GM12878 (cell line): ENCODE results near the gene RAD51B. TPM values are rescaled to one million over a fixed set of nuclear protein-coding genes. Genes with fewer than 3 reads are reported as not detected.

Source experiments
- ATAC-seq: fragments of 200-7000 bp; cut with Tn5 transposase; 3 replicates; pipeline ENCODE4 v1.9.1; 2020; ENCODE audit warnings: mild to moderate bottlenecking, moderate library complexity
- BruUV-seq: library from RNA; stranded (reverse); fragments of 400-500 nt; replicated peaks from 2 replicates; lab custom pipeline; 2021; lab: Mats Ljungman, UMichigan
- CTCF ChIA-PET: fragments of 300-600 bp; sonication (Branson Sonifier 250); formaldehyde crosslinking; extraction: SDS; loops from one replicate; lab custom pipeline; 2021; ENCODE audit warnings: inconsistent platforms; lab: Yijun Ruan, JAX
- POLR2A ChIA-PET: fragments of 350-600 bp; formaldehyde crosslinking; extraction: SDS; loops from one replicate; lab custom pipeline; 2021; ENCODE audit warnings: inconsistent platforms; lab: Charles Lee
- RAD21 ChIA-PET: fragments of 300-600 bp; sonication (Branson Sonifier 250); formaldehyde crosslinking; loops from one replicate; lab custom pipeline; 2023; ENCODE audit warnings: antibody characterized with exemption; ENCODE audit not compliant: unreplicated experiment; lab: Charles Lee
- SMC1A ChIA-PET: fragments of 300-600 bp; sonication (Branson Sonifier 250); formaldehyde crosslinking; loops from one replicate; lab custom pipeline; 2023; ENCODE audit not compliant: unreplicated experiment, uncharacterized antibody; lab: Charles Lee
- DNase-seq: peaks from one replicate; pipeline ENCODE4 v3.0.0-alpha.2; 2011; ENCODE audit warnings: low read depth, low spot score
- FAIRE-seq: peaks from 3 replicates; lab custom pipeline; 2011; peaks lifted over from hg19 to GRCh38; lab: Jason Lieb, UNC
- H2AFZ ChIP-seq: 2 replicates; pipeline ENCODE4 v1.6.0; 2011; ENCODE audit warnings: low read depth, low read length, control low read depth; ENCODE audit not compliant: control insufficient read depth
- H3K27ac ChIP-seq: 2 replicates; pipeline ENCODE4 v1.5.1; 2011; ENCODE audit warnings: control low read depth; ENCODE audit not compliant: control insufficient read depth, insufficient read depth
- H3K27me3 ChIP-seq, 2 experiments: replicated peaks in 1 of 2; 2 replicates each; pipeline versions ENCODE4 v1.6.0 to v1.6.1; 2011; ENCODE audit warnings: low read length in 1 of 2; ENCODE audit not compliant: control insufficient read depth in 2 of 2, insufficient read depth in 2 of 2
- H3K36me3 ChIP-seq, 2 experiments: 2 replicates each; pipeline ENCODE4 v1.5.1; 2011; ENCODE audit warnings: low read length in 1 of 2; ENCODE audit not compliant: control insufficient read depth in 2 of 2, insufficient read depth in 2 of 2
- H3K4me1 ChIP-seq: 2 replicates; pipeline ENCODE4 v1.6.1; 2011; ENCODE audit warnings: mild to moderate bottlenecking, low read length, moderate library complexity, mixed read lengths; ENCODE audit not compliant: control insufficient read depth, insufficient read depth
- H3K4me2 ChIP-seq: 2 replicates; pipeline ENCODE4 v1.6.0; 2011; ENCODE audit warnings: control low read depth; ENCODE audit not compliant: control insufficient read depth, insufficient read depth
- H3K4me3 ChIP-seq: fragments of 200-600 bp; sonication (generic); 2 replicates; pipeline ENCODE4 v1.5.1; 2016
- H3K79me2 ChIP-seq: 2 replicates; pipeline ENCODE4 v1.6.0; 2011; ENCODE audit warnings: low read length; ENCODE audit not compliant: control insufficient read depth, insufficient read depth
- H3K9ac ChIP-seq: 2 replicates; pipeline ENCODE4 v1.8.0; 2011; ENCODE audit warnings: low read length, control low read depth, mixed read lengths; ENCODE audit not compliant: control insufficient read depth, insufficient read depth
- H3K9me3 ChIP-seq: replicated peaks from 3 replicates; pipeline ENCODE4 v1.5.1; 2011; ENCODE audit warnings: mild to moderate bottlenecking, low read length; ENCODE audit not compliant: control insufficient read depth, insufficient read depth
- H4K20me1 ChIP-seq: 2 replicates; pipeline ENCODE4 v1.6.0; 2011; ENCODE audit not compliant: control insufficient read depth, insufficient read depth
- ATF3 ChIP-seq: IDR thresholded peaks from 2 replicates; pipeline ENCODE4 v1.6.1; 2011; ENCODE audit warnings: low read depth, mild to moderate bottlenecking, low read length, moderate library complexity, borderline replicate concordance; ENCODE audit errors: extremely low read depth
- CBX3 ChIP-seq: fragments of 200-600 bp; sonication (generic); IDR thresholded peaks from 2 replicates; pipeline ENCODE4 v1.6.1; 2016; ENCODE audit warnings: low read depth, borderline replicate concordance
- CEBPZ ChIP-seq: fragments of 150-350 bp; IDR thresholded peaks from 2 replicates; pipeline ENCODE4 v1.6.1; 2016; ENCODE audit warnings: low read depth, low read length
- IRF3 ChIP-seq: fragments of 450-650 bp; IDR thresholded peaks from 2 replicates; pipeline ENCODE4 v1.6.1; 2014; ENCODE audit warnings: mild to moderate bottlenecking
- KLF5 ChIP-seq: fragments of 450-650 bp; IDR thresholded peaks from 2 replicates; pipeline ENCODE4 v1.6.1; 2014; ENCODE audit warnings: mild to moderate bottlenecking; ENCODE audit not compliant: partially characterized antibody
- MLLT1 ChIP-seq: fragments of 450-650 bp; IDR thresholded peaks from 2 replicates; pipeline ENCODE4 v1.6.1; 2016; ENCODE audit warnings: mild to moderate bottlenecking
- MYC ChIP-seq: IDR thresholded peaks from 2 replicates; pipeline ENCODE4 v1.6.1; 2011; ENCODE audit warnings: mild to moderate bottlenecking, low read length, moderate library complexity, inconsistent platforms; ENCODE audit not compliant: insufficient read depth, insufficient replicate concordance, insufficient read length, severe bottlenecking
- NR2F1 ChIP-seq: fragments of 450-650 bp; conservative IDR thresholded peaks from 2 replicates; pipeline ENCODE4 v1.6.1; 2017; ENCODE audit warnings: mild to moderate bottlenecking
- PML ChIP-seq: IDR thresholded peaks from 2 replicates; pipeline ENCODE4 v1.6.1; 2012; ENCODE audit warnings: low read length, inconsistent platforms
- RAD51 ChIP-seq: fragments of 450-650 bp; IDR thresholded peaks from 2 replicates; pipeline ENCODE4 v1.6.1; 2016; ENCODE audit warnings: moderate library complexity, mild to moderate bottlenecking, inconsistent platforms
- RUNX3 ChIP-seq: IDR thresholded peaks from 2 replicates; pipeline ENCODE4 v1.6.1; 2012; ENCODE audit warnings: low read length, inconsistent platforms
- SMAD1 ChIP-seq: fragments of 450-650 bp; IDR thresholded peaks from 2 replicates; pipeline ENCODE4 v1.6.1; 2018; ENCODE audit warnings: mild to moderate bottlenecking, low read depth; ENCODE audit not compliant: partially characterized antibody
- USF2 ChIP-seq: IDR thresholded peaks from 2 replicates; pipeline ENCODE4 v1.6.1; 2011; ENCODE audit warnings: low read depth, low read length, improper control_type of control experiment, borderline replicate concordance
- ZNF207 ChIP-seq: fragments of 450-650 bp; IDR thresholded peaks from 2 replicates; pipeline ENCODE4 v1.6.1; 2014; ENCODE audit warnings: antibody characterized with exemption, mild to moderate bottlenecking, borderline replicate concordance
- WGBS: methylation state at CpG from one replicate; pipeline ENCODE4 v1.1.6; 2016; ENCODE audit warnings: low lambda C conversion rate; ENCODE audit not compliant: insufficient replicate concordance, insufficient coverage; ENCODE audit errors: missing lambda C conversion rate; 5-methylcytosine and 5-hydroxymethylcytosine counted together
- in situ Hi-C: fragments of 300-500 bp; cut with MboI; formaldehyde crosslinking; loops from 9 replicates; pipeline ENCODE4 v1.14.3; 2018; ENCODE audit warnings: mixed read lengths
- intact Hi-C: fragments of 100-400 bp; cut with micrococcal nuclease; formaldehyde crosslinking; loops from one replicate; pipeline ENCODE4 v1.14.2; 2022; ENCODE audit not compliant: unreplicated experiment
- polyA plus RNA-seq, 11 experiments: library from polyadenylated mRNA; depleted of rRNA in 4 of 11; unstranded in 6 of 11; stranded (reverse) in 5 of 11; fragments of >200 nt; fragmentation: Nextera tagmentation in 4 of 11; fragmentation: Illumina TruSeq in 1 of 11; extraction: Ambion mirVana in 4 of 11; extraction: Trizol in 1 of 11; gene quantifications; 1 replicate in 1 of 11; 2 replicates in 10 of 11; pipeline versions ENCODE4 v1.2.1 to v1.2.3, GENCODE V29; 2011 to 2016; ENCODE audit warnings: inconsistent platforms in 2 of 11, missing spikeins in 2 of 11, low read depth in 1 of 11
- total RNA-seq, 4 experiments: library from RNA; depleted of rRNA in 3 of 4; stranded (reverse); fragments of >200 nt in 3 of 4; fragmentation: Illumina TruSeq in 1 of 4; extraction: Trizol in 1 of 4; gene quantifications; 2 replicates each; pipeline versions ENCODE4 v1.2.1 to v1.2.3, GENCODE V29; 2013 to 2021

Gene RAD51B
- total and polyA plus RNA-seq, 10 of the 15 experiments (the other 5 are each of a cell fraction or from before 2014, with no cell fraction given): 9.8 to 26.8 (median 21.3) TPM

- RAD21 ChIA-PET: interaction anchor here (0.5 kb wide), 1 partner anchor 579 kb away, joined by 3 read pairs; no protein-coding TSS in a partner anchor
- no peak for DNase-seq
- no peak overlapping the region for H3K9ac ChIP-seq
- H3K4me3 ChIP-seq: no peak overlapping the region
- CTCF ChIA-PET: no interaction called here
- intact Hi-C loops (no loop called here), in situ Hi-C loops (no loop called here)
- BruUV-seq: no TSS peak
- no peak for ATAC-seq
- H3K27me3 ChIP-seq: no peaks in the 10 kb centered on the region
- H3K4me2 ChIP-seq: no peak overlapping the region
- no peaks in the 10 kb centered on the region for H4K20me1 ChIP-seq
- SMC1A ChIA-PET: interaction anchor here (1.0 to 2.4 kb wide), 7 partner anchors 7 to 138 kb away, joined by 3 to 11 read pairs (median 4); no protein-coding TSS in a partner anchor
- H3K4me1 ChIP-seq: no peaks in the 10 kb centered on the region
- POLR2A ChIA-PET: no interaction called here
- H3K9me3 ChIP-seq: no peaks in the 10 kb centered on the region; the same call in 2 of the 3 replicates
- FAIRE-seq: no peak
- H3K79me2 ChIP-seq: no peaks in the 10 kb centered on the region
- no peak overlapping the region for H3K27ac ChIP-seq
- H3K36me3 ChIP-seq: no peaks in the 10 kb centered on the region
- WGBS: 100% methylated on average over 4 of the region's 4 CpGs
- no peak overlapping the region for H2AFZ ChIP-seq
- TF ChIP-seq KLF5 (no peak), CBX3 (no peak), MLLT1 (no peak), ATF3 (no peak), MYC (no peak), IRF3 (no peak), USF2 (no peak), CEBPZ (no peak), RUNX3 (no peak), ZNF207 (no peak), NR2F1 (no peak), SMAD1 (no peak), PML (no peak), RAD51 (no peak)
Observed at GRCh38 chr14:68222154-68222553, 402.6 kb downstream of the RAD51B start.
